ENCODE measurements around the gene ZNF254. TPM values are rescaled to one million over a fixed set of nuclear protein-coding genes. Genes with fewer than 3 reads are reported as not detected.

ZNF254 gene
- total RNA-seq, 1 experiment from 2014 or later, result 12.5 TPM

DNA sequence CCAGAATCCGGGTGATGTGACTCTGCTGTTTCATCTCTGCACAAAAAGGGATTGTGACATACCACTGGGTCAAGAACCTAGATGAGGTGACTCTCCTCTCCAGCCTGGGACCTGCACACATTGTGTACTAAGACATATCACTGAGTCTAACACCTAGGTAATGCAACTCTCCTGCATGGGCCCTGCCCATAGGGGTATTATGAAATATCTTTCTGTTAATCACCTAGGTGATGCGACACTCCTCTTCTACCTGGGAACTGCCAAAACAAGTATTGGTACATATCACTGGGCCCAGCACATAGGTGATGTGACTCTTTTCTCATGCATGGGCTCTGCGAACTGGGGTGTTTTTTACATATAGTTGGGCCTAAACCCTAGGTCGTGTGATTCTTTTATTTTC lies 35.5 kb upstream of the ZNF254 start:
- ChIA-PET POLR2A (ENCODE audit: unreplicated experiment) (interaction anchor here (0.6 kb wide), 1 partner anchor 31 kb away, joined by 3 read pairs; no protein-coding TSS in a partner anchor), CTCF (no interaction called here)
- Histone ChIP-seq H4K20me1 (ENCODE audit: insufficient read depth) (no peaks in the 10 kb centered on the region), H3K9me2 (ENCODE audit: insufficient read depth) (no peaks in the 10 kb centered on the region), H3K9me3 (ENCODE audit: insufficient read depth, low read depth) (peaks cover 23% of the 10 kb centered on the region), H3K36me3 (ENCODE audit: low read depth) (peaks cover 72% of the 10 kb centered on the region), H3F3A (ENCODE audit: insufficient read depth, low read depth) (peaks cover 40% of the 10 kb centered on the region), H3K79me2 (ENCODE audit: low read depth) (no peaks in the 10 kb centered on the region), H3K27me3 (ENCODE audit: insufficient read depth, low read depth) (no peaks in the 10 kb centered on the region), H3K4me1 (replicated peaks; ENCODE audit: insufficient read depth) (peaks cover 34% of the 10 kb centered on the region), H3K27ac (no peak overlapping the region), H3K4me2 (no peak overlapping the region), H2AFZ (no peak overlapping the region), H3K4me3 (no peak overlapping the region)
- intact Hi-C loops (cut with micrococcal nuclease; ENCODE audit: unreplicated experiment), result no loop called here
- BruUV-seq (replicated peaks), result no TSS peak
- DNase-seq, result no peak
- TF ChIP-seq, protein P1, sequence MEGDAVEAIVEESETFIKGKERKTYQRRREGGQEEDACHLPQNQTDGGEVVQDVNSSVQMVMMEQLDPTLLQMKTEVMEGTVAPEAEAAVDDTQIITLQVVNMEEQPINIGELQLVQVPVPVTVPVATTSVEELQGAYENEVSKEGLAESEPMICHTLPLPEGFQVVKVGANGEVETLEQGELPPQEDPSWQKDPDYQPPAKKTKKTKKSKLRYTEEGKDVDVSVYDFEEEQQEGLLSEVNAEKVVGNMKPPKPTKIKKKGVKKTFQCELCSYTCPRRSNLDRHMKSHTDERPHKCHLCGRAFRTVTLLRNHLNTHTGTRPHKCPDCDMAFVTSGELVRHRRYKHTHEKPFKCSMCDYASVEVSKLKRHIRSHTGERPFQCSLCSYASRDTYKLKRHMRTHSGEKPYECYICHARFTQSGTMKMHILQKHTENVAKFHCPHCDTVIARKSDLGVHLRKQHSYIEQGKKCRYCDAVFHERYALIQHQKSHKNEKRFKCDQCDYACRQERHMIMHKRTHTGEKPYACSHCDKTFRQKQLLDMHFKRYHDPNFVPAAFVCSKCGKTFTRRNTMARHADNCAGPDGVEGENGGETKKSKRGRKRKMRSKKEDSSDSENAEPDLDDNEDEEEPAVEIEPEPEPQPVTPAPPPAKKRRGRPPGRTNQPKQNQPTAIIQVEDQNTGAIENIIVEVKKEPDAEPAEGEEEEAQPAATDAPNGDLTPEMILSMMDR (conservative IDR thresholded peaks at IDR 0.05), result no peak
- TF ChIP-seq EZH2 (IDR thresholded peaks at IDR 0.05; ENCODE audit: low read depth), result no peak

- ChIA-PET POLR2A (ENCODE audit: unreplicated experiment) (no interaction called here), CTCF (no interaction called here)
- Histone ChIP-seq H2AFZ (no peak overlapping the region), H3K4me2 (no peak overlapping the region), H3F3A (ENCODE audit: insufficient read depth, low read depth) (peaks cover 40% of the 10 kb centered on the region), H3K4me3 (no peak overlapping the region), H3K79me2 (ENCODE audit: low read depth) (no peaks in the 10 kb centered on the region), H3K9me3 (ENCODE audit: insufficient read depth, low read depth) (peaks cover 34% of the 10 kb centered on the region), H3K9me2 (ENCODE audit: insufficient read depth) (no peaks in the 10 kb centered on the region), H4K20me1 (ENCODE audit: insufficient read depth) (no peaks in the 10 kb centered on the region), H3K4me1 (replicated peaks; ENCODE audit: insufficient read depth) (peaks cover 34% of the 10 kb centered on the region), H3K27me3 (ENCODE audit: insufficient read depth, low read depth) (no peaks in the 10 kb centered on the region), H3K27ac (peak overlapping the region; percentile 73; the same call in 1 of the 2 replicates), H3K36me3 (ENCODE audit: low read depth) (peaks cover 78% of the 10 kb centered on the region)
- BruUV-seq (replicated peaks), result no TSS peak
- intact Hi-C loops (cut with micrococcal nuclease; ENCODE audit: unreplicated experiment), result no loop called here
- no peak for DNase-seq
- TF ChIP-seq, protein P1 (conservative IDR thresholded peaks at IDR 0.05), result no peak
- no peak for TF ChIP-seq EZH2 (IDR thresholded peaks at IDR 0.05; ENCODE audit: low read depth)
Measured at GRCh38 chr19:24052811-24053210, 34.2 kb upstream of the ZNF254 start.

DNA sequence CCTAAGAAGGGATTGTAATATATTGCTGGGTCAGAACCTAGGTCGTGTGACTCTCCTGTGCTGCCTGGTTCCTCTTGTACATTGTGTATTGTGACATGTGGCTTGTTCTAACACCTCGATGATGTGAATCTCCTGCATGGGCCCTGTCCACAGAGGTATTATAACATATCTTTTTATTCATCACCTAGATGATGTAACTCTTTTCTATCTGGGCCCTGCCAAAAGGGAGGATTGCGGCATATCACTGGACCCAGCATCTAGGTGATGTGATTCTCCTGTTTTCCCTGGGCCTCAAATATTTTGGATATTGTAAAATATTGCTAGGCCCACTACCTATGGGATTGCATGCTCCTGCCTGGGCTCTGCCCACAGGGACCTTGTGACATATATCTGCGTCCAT lies 33.4 kb upstream of the ZNF254 start:
- BruUV-seq (replicated peaks), result no TSS peak
- intact Hi-C loops (cut with micrococcal nuclease; ENCODE audit: unreplicated experiment), result no loop called here
- Histone ChIP-seq H3K9me2 (ENCODE audit: insufficient read depth) (no peaks in the 10 kb centered on the region), H3K36me3 (ENCODE audit: low read depth) (peaks cover 71% of the 10 kb centered on the region), H3K27me3 (ENCODE audit: insufficient read depth, low read depth) (no peaks in the 10 kb centered on the region), H3K4me1 (replicated peaks; ENCODE audit: insufficient read depth) (peaks cover 34% of the 10 kb centered on the region), H3K27ac (peak overlapping the region; percentile 73), H3K4me3 (no peak overlapping the region), H2AFZ (no peak overlapping the region), H3K9me3 (ENCODE audit: insufficient read depth, low read depth) (peaks cover 35% of the 10 kb centered on the region), H3K79me2 (ENCODE audit: low read depth) (no peaks in the 10 kb centered on the region), H3K4me2 (peak overlapping the region; percentile 21; the same call in 1 of the 2 replicates), H4K20me1 (ENCODE audit: insufficient read depth) (no peaks in the 10 kb centered on the region), H3F3A (ENCODE audit: insufficient read depth, low read depth) (peaks cover 40% of the 10 kb centered on the region)
- ChIA-PET CTCF (no interaction called here), POLR2A (ENCODE audit: unreplicated experiment) (interaction anchor here (0.6 to 1.0 kb wide), 3 partner anchors 15 to 96 kb away, joined by 3 to 7 read pairs (median 3); no protein-coding TSS in a partner anchor)
- no peak for DNase-seq
- no peak for TF ChIP-seq EZH2 (IDR thresholded peaks at IDR 0.05; ENCODE audit: low read depth)
- TF ChIP-seq, protein P1 (conservative IDR thresholded peaks at IDR 0.05), result no peak

All from PC-9 (cell line).